ENCODE data around the gene TMEM14A. TPM values are rescaled to one million over a fixed set of nuclear protein-coding genes. Genes with fewer than 3 reads are reported as not detected.

The TMEM14A gene
- total and polyA plus RNA-seq, 2 of the 8 experiments (the other 6 are each of a cell fraction or from before 2014, with no cell fraction given) = 11.1 to 11.2 TPM

GRCh38 chr6:52693773-52694172, 22.9 kb downstream of the TMEM14A start:
- Histone ChIP-seq H2BK12ac (ENCODE audit: low read depth, low read length) (no peak overlapping the region), H4K8ac (ENCODE audit: extremely low read depth, insufficient read depth, low read length) (no peak overlapping the region), H3K4me3 (ENCODE audit: extremely low read depth in 1 of 4, insufficient read depth in 2 of 4, low read depth in 3 of 4, low read length in 4 of 4) (no peak overlapping the region), H4K5ac (ENCODE audit: insufficient read length, low read depth, low read length) (no peak overlapping the region), H3K18ac (ENCODE audit: extremely low read depth, low read length) (no peak overlapping the region), H3K27me3 (replicated peaks in 1 of 4; ENCODE audit: control insufficient read depth in 3 of 4, extremely low read depth in 1 of 4, insufficient read depth in 3 of 4, low read length in 3 of 4) (no peaks in the 10 kb centered on the region), H3K79me1 (ENCODE audit: low read depth, low read length) (no peaks in the 10 kb centered on the region), H2AK5ac (ENCODE audit: low read depth, low read length) (no peak overlapping the region), H2BK20ac (ENCODE audit: low read length) (no peak overlapping the region), H3K23me2 (ENCODE audit: low read depth, low read length) (no peaks in the 10 kb centered on the region), H3K36me3 (ENCODE audit: control insufficient read depth in 2 of 4, insufficient read depth in 4 of 4, low read length in 3 of 4) (no peaks in the 10 kb centered on the region), H3K9me3 (ENCODE audit: insufficient read depth in 2 of 2, low read depth in 1 of 2, low read length in 1 of 2) (no peaks in the 10 kb centered on the region), H3K9ac (replicated peaks in 1 of 4; ENCODE audit: extremely low read depth in 1 of 4, low read depth in 3 of 4, low read length in 3 of 4) (no peak overlapping the region), H3K79me2 (ENCODE audit: control insufficient read depth in 1 of 2, insufficient read depth in 2 of 2, low read length in 2 of 2) (no peaks in the 10 kb centered on the region), H3K4me1 (replicated peaks in 1 of 4; ENCODE audit: control insufficient read depth in 3 of 4, insufficient read depth in 4 of 4, low read length in 3 of 4) (peaks cover 0 to 5% (median 0%) of the 10 kb centered on the region in 4 experiments; a peak in 3 of 7 replicates), H4K91ac (replicated peaks; ENCODE audit: insufficient read length, low read length) (no peak overlapping the region), H4K20me1 (replicated peaks in 1 of 2; ENCODE audit: control insufficient read depth in 1 of 2, insufficient read depth in 2 of 2, low read length in 2 of 2) (no peaks in the 10 kb centered on the region), H3K4ac (replicated peaks; ENCODE audit: insufficient read length, low read depth, low read length) (no peak overlapping the region), H2AFZ (ENCODE audit: low read length) (no peak overlapping the region), H2BK5ac (ENCODE audit: low read depth, low read length) (no peak overlapping the region), H2BK120ac (replicated peaks; ENCODE audit: low read depth, low read length) (no peak overlapping the region), H3K27ac (ENCODE audit: low read depth, low read length) (no peak overlapping the region), H3K56ac (replicated peaks; ENCODE audit: insufficient read length, low read depth, low read length) (no peak overlapping the region), H3K23ac (ENCODE audit: insufficient read length) (no peak overlapping the region), H3K14ac (ENCODE audit: insufficient read length) (no peak overlapping the region), H2BK15ac (ENCODE audit: low read length) (no peak overlapping the region), H3K4me2 (ENCODE audit: insufficient read depth in 1 of 2, low read depth in 2 of 2, low read length in 2 of 2) (no peak overlapping the region)
- CTCF ChIA-PET (ENCODE audit: partially characterized antibody) = interaction anchor here (0.6 to 1.8 kb wide), 4 partner anchors 42 to 277 kb away, joined by 3 read pairs; no protein-coding TSS in a partner anchor
- no peak for DNase-seq (ENCODE audit: low read depth in 1 of 2, low spot score in 2 of 2)
- POLR2A ChIA-PET (ENCODE audit: partially characterized antibody) = no interaction called here
- no peak for TF ChIP-seq PHF8 (conservative IDR thresholded peaks at IDR 0.05; ENCODE audit: low read depth, low read length)
- no peak for TF ChIP-seq SRF (IDR thresholded peaks at IDR 0.05; ENCODE audit: low read depth, low read length)
- no peak for FAIRE-seq
- WGBS, 2 experiments (ENCODE audit: extremely low coverage in 1 of 2, insufficient coverage in 1 of 2, insufficient read length in 1 of 2, insufficient replicate concordance in 2 of 2, low coverage in 1 of 2, low lambda C conversion rate in 2 of 2, missing lambda C conversion rate in 1 of 2) = 92% methylated on average over 4 of the region's 4 CpGs; no CpG with 5 or more reads in 1 of the 2 experiments
